HG02642 (cell line): Measurements from ENCODE around the gene ITGB1.
A peak's percentile ranks its signal among the peaks of the same experiment; 100 is the strongest.
"Not testable (repeated sequence)": the region's sequence is repeated elsewhere in the genome, so short reads cannot be mapped to it uniquely, and the experiment has no call there.

Experiments
- ATAC-seq: cut with Tn5 transposase; IDR thresholded peaks from one replicate; pipeline ENCODE4 v1.9.1; 2021; ENCODE audit warnings: mild to moderate bottlenecking; ENCODE audit not compliant: unreplicated experiment, poor library complexity

ITGB1 gene

DNA sequence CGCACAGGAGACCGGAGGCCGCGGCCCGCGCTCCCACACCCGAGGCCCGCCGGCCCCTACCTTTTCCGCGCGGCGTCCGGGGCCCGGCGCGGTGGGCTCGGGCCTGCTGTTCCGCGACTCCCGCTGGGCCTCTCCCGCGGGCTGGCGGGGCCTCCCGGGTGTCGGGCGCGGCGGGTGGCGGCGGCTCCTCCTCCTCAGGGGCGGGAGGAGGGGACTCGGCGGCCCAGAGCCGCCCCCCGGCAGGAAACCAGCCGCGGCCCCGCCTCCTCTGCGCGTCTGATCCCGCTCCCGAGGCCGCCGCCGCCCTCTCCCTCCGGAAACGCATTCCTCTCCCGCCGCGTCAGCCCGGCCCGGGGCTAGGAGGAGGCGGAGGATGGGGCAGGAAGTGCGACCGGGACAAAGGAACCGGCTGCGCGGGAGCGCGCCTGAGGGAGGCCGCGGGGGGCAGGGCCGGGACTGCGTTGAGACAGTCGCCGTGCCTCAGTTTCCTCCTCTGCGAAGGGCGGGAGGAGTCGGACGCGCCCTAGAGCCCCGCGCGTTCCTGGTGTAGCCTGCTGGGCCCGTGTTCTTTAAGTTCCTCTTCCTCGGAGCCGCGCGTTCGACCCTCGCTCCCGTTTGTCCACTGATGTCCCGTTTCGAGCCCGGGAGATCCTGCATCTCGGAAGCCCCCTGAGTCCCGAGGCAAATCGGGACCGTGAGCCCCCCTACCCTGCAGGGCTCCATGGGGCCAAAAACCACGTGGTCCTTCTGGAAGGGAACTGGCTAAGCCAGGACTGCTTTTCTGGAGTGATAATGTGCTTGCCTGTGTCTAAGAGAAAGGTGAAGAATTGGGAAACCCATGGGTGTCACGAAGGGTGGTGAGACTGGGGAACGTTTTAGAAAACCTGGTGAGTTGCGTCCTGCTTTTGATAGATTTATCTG, at the start of gene ITGB1:
ITGB1 (minus strand) TSS at position 146 of the 921 bp plus-strand sequence. CDS start 22,672 bp downstream, outside the sequence.
- ATAC-seq, result peak; percentile 83

DNA sequence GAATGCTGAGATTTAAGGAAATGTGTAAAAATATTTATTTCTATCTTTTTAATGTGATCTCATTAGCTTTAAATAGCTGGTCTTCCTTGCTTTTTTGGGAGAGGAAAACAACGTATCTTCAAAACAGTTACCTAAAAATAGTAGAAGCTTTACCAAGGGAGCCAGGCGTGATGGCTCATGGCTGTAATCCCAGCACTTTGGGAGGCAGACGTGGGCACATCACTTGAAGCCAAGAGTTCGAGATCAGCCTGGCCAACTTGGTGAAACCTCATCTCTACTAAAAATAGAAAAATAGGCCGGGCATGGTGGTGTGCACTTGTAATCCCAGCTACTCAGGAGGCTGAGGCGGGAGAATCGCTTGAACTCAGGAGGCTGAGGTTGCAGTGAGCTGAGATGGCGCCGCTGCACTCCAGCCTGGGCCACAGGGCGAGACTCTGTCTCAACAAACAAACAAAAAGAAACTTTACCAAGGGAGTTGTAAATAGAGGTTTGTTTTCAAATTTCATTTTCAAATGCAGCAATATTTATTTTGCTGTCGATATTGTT, 48.4 kb upstream of the ITGB1 start:
- no peak for ATAC-seq

DNA sequence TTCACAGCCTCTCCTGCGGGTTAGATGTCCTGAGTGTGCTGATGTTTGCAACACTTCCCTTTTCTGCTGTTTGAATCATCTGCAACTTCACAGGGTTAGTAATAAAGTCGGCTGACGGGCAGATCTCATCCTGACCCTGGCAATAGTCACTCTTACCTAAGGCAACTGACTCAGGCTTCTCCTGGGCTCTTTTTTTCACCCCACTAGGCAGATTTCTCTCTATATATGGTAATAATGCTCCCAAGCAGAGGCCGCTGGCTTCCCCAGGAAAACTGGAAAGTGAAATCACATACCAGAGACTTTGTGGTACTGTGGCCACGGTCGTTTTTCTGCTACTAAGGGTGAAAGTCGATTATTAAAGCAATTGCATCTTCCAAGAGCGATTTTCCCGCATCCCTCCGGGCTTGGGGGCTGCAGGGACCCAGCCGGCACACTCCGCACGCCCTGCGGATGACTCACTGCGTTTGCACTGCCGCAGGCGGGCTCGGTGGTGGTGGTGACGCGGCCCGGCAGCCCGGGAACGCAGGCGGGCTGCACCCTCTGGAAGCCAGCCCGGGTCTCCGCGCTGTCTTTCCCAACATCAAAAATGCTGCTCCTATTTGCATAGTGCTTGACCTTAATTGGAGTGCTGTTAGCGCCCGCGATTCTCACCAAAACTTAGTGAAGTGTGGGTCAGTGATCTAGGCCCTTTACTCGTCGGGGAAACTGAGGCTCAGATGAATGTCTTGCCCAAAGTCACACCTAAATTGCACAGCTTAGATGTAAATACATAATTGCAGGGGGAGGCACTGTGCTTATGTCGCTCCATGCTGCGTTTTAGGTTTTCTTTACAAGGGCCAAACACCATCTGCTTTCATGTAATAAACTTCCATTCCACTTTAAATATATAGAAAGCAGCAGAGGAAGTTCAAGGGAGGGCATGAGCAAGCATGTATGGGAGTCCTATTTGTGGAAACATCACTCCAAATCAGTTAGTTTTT, 47.6 kb upstream of the ITGB1 start:
- peak; percentile 64 for ATAC-seq

DNA sequence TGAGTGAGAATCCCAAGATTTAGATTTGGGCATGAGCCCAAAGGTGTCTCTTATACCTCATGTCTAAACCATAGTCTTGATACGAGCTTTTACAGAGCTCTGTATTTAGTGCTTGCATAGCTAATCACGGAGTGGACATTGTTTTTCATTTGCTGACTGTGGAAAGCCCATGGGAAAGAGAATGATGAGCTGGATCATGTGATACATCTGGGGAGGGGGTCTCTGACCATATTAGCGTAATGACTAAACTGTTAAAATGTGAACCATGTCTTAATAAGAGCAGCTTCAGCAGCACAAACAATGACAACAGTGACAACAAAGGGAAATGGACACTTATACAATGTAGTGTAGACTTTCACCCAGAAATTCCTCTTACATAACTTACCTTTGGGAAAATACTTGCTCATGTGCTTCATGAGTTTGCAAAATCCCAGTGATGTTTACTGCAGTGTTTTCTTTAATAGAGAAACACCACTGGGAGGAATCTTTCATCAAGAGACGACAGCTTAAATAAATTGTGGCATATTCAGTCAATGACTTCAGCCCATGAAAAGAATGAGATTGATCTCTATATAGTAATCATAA, 44.0 kb upstream of the ITGB1 start:
- ATAC-seq, result no peak

DNA sequence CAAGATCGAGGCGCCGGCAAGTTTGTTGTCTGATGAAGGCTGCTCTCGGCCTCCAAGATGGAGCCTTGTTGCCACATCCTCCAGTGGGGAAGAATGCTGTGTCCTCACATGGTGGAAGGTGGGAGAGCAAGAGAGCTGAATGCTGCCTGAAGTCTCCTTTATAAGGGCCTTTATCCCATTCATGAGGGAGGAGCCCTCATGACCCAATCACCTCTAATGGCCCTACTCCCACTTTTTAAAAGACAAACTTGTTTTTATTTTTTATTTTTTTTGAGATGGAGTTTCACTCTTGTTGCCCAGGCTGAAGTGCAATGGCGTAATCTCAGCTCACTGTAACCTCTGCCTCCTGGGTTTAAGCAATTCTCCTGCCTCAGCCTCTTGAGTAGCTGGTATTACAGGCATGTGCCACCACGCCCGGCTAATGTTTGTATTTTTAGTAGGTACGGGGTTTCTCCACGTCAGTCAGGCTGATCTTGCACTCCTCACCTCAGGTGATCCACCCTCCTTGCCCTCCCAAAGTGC, 40.1 kb upstream of the ITGB1 start:
- ATAC-seq, result not testable (repeated sequence)

DNA sequence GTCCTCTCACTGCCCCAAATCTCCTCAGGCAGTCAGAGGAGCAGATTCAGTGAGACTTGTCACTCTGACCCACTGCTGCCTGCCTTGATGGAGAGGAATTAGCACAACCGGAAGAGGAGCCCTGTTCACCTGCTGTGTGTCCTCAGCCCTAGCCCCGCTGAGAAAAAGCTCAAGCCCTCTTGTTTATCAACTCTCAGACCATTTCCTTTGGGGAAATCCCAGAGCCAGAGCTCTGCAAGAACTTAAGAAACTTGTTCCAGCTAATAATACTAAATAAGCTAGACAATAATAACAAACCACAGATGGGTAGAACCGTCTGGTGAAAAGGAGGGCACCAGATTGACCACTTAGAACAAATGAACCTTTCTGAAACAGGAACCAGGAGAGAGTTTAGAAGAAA, 37.7 kb upstream of the ITGB1 start:
- ATAC-seq, result peak; percentile 81

DNA sequence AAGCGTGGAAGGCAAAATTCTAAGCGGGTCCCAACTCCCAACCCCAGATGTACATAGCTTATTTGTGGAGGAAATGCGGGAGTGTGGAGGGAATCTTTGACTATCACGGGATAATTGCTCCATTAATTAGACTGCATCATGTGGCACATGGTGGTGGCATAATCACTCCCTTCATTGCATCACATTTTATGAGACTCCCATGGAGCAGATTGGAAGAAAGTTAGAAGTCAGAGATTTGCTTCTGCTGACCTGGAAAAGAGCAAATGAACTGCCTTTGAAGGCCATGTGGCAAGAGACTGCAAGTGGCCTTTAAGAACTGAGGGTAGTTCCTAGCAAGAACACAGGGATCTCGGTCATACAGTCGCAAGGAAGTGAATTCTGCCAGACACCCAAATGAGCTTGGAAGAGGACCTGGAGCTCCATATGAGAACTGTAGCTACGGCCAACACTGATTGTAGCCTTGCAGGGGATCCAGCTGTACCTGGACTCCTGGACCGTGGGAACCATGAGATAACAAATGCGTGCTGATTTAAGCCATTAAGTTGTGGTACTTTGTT, 37.1 kb upstream of the ITGB1 start:
- no peak for ATAC-seq

DNA sequence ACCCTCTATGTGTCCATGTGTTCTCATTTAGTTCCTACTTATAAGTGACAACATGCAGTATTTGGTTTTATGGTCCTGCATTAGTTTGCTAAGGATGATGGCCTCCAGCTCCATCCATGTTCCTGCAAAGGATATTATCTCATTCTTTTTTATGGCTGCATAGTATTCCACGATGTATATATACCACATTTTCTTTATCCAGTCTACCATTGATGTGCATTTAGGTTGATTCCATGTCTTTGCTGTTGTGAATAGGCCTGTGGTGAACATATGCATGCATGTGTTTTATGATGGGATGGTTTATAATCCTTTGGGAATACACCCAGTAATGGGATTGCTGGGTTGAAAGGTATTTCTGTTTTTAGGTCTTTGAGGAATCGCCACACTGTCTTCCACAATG, 36.6 kb upstream of the ITGB1 start:
- ATAC-seq, result not testable (repeated sequence)

DNA sequence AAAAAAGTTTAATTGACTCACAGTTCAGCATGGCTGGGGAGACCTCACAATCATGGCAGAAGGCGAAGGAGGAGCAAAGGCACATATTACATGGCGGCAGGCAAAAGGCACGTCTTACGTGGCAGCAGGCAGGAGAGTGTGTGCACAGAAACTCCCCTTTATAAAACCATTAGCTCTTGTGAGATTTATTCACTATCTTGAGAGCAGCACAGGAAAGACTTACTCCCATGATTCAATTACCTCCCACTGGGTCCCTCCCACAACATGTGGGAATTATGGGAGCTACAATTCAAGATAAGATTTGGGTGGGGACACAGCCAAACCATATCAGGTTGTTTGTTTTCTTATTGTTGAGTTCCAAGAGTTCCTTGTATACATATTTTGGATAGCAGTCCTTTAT, 34.3 kb upstream of the ITGB1 start:
- ATAC-seq, result not testable (repeated sequence)

DNA sequence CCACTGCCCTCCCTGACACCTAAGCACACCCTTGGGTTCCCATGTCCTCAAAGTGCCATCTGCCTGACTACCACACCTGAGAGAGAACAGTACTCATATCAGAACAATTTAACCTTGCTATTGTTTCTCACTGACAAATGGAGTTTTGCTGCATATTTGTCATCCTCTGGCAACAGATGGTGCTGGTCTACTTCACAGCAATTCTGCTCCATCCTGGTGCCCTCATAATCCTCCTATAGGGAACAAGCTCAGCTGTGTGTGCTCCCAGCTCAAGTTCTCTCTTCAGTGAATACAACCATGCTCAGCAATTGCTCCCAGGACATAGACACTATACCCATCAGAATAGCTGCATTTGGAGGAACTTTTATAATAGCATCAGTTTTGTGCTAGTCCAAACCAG, 32.8 kb upstream of the ITGB1 start:
- ATAC-seq, result no peak

DNA sequence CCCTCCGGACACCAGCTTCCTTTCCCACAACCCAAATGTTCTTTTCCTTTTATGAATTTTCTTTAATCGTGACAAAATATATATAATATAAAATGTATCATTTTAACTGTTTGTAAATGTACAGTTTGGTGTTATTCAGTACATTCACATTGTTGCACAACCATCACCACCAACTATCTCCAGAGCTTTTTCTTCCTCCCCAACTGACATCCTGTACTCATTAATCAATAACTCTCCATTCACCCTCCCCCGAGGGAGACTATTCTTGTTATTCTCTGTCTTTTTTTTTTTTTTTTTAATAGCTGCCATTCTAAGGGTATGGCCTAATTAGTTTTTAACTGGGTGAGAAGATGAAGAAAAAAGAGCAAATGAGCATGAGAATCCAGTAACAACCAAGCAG, 30.6 kb upstream of the ITGB1 start:
- ATAC-seq, result no peak

DNA sequence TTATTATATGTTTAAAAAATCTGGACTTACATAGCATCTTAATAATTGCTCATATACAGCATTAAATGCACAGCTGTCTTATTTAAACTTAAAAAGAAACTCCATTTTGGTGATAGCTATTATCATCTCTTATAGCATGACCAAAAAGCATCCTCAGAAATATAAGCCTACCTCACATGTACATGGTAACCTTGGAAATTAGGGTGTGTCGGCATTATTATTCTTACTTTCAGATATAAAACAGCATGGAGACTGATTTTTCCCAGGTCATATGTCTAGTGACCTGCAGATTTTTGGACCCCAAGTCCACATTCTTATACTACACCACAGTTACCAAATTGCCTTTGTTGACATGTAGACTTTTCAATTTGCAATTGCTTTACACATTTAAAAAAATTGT, 29.1 kb upstream of the ITGB1 start:
- ATAC-seq, result no peak

DNA sequence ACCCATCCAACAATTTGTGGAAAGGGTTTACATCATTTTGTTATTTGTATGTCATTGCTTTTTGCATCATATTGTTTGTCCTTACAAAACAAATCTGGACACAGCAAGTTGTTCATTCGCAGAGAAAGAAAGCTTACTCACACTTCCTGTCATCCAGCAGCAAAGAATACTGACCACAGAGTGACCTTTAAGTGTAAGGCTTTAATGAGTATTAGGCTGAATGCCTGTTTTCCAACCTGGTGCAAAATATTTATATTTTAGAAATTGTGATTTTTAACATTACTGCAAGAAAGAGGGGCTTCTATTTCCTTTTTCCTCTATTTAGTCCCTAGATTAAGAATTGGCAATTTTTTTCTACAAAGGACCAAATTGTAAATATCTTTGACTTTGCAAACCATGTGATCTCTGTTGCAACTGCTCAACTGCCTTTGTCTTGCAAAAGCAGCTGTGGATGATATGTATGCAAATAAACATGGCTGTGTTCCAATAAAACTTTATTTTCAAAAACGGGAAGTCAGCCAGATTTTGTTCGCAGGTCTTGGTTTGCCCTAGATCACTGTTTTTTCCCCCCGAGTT, 27.8 kb upstream of the ITGB1 start:
- ATAC-seq, result no peak

DNA sequence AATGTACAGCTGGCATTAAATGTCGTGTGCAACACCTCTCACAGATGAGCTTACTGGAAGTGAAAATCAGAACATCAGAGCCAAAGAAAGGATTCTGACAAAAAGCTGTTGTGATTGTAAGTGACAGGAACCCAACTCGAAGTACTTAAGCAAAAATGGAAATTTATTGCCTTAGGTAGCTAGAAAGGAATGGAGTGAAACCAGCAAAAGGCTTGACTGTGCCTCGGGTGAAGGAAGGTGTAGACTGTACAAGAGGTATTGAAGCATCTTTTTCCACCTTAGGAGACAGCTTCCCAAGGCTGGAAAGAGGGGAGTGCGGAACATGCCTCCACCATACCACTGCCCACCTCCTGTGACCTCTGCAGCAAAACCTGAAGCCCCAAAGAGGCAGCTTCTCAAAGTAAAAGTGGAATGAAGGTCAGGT, 27.3 kb upstream of the ITGB1 start:
- no peak for ATAC-seq

DNA sequence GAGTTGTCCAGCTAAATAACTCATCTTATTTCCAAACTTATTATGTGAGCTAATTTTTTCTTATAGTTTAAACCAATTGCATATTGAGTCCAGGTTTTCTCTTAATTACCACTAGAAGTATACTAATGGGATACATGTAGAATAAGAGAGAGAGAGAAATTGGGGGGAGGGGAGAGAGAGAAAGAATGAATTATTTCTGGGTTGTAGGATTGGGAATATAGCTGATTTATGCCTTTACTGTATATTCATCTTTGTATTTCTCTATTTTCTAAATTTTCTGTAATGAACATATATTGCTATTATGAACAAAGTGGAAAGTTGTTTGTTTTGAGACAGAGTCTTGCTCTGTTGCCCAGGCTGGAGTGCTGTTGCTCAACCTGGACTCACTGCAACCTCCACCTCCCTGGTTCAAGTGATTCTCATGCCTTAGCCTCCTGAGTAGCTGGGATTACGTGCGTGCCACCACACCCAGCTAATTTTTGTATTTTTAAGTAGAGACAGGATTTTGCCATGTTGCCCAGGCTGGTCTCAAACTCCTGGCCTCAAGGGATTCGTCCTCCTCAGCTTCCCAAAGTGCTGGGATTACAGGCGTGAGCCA, 26.1 kb upstream of the ITGB1 start:
- ATAC-seq, result no peak

DNA sequence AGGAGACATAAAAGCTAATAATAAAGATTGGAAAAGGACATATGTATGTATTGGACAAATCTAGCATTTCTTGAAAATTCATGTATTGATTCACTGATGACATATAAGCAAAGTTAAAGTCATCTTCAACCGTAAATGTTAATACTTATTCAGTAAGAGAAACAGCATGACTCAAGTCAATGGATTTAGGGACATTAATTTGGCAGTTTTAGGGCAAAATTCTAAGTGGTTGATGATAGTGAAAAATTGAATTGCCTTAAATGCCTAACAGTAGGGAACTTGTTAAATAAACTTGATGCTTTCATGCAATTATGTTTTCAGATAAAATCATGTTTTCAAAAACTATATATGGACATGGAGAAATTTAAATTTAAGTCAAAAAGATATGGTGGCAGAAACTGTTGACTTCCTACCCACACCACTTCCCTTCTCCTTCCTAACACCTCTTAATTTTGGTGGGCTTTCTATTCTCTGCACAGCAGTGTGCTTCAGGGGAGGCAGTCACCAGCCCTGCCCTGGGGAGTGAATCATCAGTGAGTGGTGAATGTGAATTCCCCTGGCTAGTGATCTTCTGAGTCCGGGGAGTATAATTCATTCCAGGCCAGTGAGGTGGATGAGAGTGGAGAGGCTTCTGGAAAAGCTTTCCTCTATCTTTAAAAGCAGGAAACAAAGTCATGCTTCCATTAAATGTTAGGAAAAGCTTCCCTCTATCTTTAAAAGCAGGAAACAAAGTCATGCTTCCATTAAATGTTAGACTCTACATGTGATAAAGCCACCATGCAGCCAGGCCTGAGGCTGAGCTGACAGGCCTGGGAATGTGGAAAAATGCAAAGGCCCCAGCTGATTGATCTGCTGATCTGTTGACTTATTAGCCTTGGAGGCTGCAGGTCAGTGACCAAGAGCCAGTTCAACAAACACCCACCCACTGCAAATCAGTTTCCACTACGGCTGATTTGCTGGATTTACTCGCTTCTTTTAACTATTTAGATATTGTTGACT, 25.2 kb upstream of the ITGB1 start:
- no peak for ATAC-seq

DNA sequence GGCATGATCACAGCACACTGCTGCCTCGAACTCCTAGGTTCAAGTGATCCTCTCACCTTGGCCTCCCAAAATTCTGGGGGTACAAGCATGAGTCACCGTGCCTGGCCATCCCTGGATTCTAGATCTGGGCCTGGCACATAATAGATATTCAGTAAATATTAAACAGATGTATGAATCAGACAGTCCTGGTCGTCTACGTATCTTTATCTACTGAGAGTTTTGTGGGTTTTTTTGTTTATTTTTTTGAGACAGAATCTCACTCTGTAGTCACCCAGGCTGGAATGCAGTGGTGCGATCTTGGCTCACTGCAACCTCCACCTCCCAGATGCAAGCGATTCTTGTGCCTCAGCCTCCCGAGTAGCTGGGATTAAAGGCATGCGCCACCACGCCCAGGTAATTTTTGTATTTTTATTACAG, 24.3 kb upstream of the ITGB1 start:
- ATAC-seq, result no peak

DNA sequence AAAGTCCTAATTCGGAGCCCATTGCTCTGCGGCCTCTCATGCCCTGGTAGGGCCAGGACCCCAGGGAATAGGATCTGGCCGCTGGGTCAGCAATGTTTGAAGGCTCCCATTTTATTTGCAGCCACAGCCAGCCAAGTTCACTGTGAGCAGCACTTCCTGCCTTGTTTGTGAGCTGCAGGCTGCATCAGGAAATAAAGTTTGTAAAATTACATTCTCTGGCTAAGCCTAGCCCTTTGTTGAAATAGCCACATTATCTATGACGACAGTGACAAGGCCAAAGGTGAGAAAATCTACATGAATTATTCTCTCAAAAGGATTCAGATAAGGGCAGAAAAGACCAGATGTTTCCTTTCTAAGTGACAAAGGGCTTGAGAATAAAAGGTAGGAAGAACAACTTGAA, 23.7 kb upstream of the ITGB1 start:
- no peak for ATAC-seq
